ENCODE results near the gene ADISSP. TPM values are rescaled to one million over a fixed set of nuclear protein-coding genes. Genes with fewer than 3 reads are reported as not detected.

Gene ADISSP
- total RNA-seq, 1 donor from 2014 or later, result 43.2 TPM

DNA sequence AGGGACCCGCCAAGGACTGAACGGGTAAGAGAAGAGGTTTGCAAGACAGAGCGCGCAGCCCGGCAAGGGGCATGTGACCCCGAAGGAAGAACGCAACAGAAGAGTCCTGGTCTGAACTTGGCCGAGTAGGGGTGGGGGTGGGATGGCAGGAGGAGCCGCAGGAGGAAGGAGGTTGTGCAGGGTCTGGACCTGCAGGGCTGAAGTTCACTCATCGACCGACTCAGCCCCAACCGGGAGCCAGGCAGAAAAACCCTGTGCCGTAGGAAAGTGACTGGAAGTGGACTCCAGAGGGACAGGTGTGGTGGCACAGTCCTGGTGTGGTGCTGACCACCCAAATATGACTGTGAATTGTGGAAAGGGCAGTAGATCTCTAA, 15.2 kb downstream of the ADISSP start:
- H2AFZ ChIP-seq (ENCODE audit: low read depth, low read length), result no peak overlapping the region

DNA sequence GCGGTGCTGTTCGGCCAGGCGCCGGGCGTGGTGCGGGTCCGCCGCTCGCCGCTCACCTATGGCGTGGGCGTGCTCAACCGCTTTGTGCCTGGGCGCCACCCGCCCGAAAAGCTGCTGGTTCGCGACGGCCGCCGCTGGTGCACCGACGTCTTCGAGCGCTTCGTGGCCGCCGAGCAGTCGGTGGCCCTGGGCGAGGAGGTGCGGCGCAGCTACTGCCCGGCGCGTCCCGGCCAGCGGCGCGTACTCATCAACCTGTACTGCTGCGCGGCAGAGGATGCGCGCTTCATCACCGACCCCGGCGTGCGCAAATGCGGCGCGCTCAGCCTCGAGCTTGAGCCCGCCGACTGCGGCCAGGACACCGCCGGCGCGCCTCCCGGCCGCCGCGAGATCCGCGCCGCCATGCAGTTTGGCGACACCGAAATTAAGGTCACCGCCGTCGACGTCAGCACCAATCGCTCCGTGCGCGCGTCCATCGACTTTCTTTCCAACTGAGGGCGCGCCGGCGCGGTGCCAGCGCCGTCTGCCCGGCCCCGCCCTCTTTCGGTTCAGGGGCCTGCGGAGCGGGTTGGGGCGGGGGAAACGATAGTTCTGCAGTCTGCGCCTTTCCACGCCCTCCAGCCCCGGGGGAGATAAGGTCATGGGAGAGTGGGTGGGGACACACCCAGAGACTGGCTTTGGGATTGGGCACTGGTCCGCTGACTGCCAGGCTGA, 15.7 kb downstream of the ADISSP start:
- Mint-ChIP-seq H3K27ac (ENCODE audit: unreplicated experiment) (no peak overlapping the region), H3K4me1 (ENCODE audit: low read depth, unreplicated experiment) (no peaks in the 10 kb centered on the region), H3K4me3 (ENCODE audit: unreplicated experiment) (no peak overlapping the region), H3K27me3 (ENCODE audit: low read depth, unreplicated experiment) (peaks cover 42% of the 10 kb centered on the region), H3K9me3 (ENCODE audit: unreplicated experiment) (peaks cover 5% of the 10 kb centered on the region), H3K36me3 (ENCODE audit: low read depth, unreplicated experiment) (peaks cover 7% of the 10 kb centered on the region)
- Histone ChIP-seq H3K4me3 (ENCODE audit: insufficient read depth, low read depth, low read length) (no peak overlapping the region), H3K4me2 (ENCODE audit: low read length) (peak overlapping the region; percentile 83), H2AFZ (ENCODE audit: low read depth, low read length) (peak overlapping the region; percentile 52), H3K79me2 (ENCODE audit: insufficient read depth, low read length) (no peaks in the 10 kb centered on the region), H3K4me1 (ENCODE audit: insufficient read depth, low read length) (peaks cover 5% of the 10 kb centered on the region), H3K9ac (ENCODE audit: low read length) (no peak overlapping the region), H4K20me1 (ENCODE audit: insufficient read depth, low read length) (peaks cover 20% of the 10 kb centered on the region), H3K36me3 (ENCODE audit: insufficient read depth, low read length) (no peaks in the 10 kb centered on the region), H3K27me3 (ENCODE audit: insufficient read depth, low read length) (peaks cover 13% of the 10 kb centered on the region), H3K9me3 (ENCODE audit: insufficient read depth, low read depth, low read length) (no peaks in the 10 kb centered on the region), H3K27ac (ENCODE audit: low read depth, low read length) (no peak overlapping the region)
- TF ChIP-seq EZH2 (IDR thresholded peaks at IDR 0.05; ENCODE audit: insufficient read depth, low read length), result no peak
- TF ChIP-seq, protein P1, sequence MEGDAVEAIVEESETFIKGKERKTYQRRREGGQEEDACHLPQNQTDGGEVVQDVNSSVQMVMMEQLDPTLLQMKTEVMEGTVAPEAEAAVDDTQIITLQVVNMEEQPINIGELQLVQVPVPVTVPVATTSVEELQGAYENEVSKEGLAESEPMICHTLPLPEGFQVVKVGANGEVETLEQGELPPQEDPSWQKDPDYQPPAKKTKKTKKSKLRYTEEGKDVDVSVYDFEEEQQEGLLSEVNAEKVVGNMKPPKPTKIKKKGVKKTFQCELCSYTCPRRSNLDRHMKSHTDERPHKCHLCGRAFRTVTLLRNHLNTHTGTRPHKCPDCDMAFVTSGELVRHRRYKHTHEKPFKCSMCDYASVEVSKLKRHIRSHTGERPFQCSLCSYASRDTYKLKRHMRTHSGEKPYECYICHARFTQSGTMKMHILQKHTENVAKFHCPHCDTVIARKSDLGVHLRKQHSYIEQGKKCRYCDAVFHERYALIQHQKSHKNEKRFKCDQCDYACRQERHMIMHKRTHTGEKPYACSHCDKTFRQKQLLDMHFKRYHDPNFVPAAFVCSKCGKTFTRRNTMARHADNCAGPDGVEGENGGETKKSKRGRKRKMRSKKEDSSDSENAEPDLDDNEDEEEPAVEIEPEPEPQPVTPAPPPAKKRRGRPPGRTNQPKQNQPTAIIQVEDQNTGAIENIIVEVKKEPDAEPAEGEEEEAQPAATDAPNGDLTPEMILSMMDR (IDR thresholded peaks at IDR 0.05; ENCODE audit: insufficient read depth, low read depth, low read length), result no peak
- DNase-seq (ENCODE audit: low read depth), result peak; percentile 18
- FAIRE-seq, result no peak

More for the DNA sequence above, 15.2 kb downstream of the ADISSP start:
- DNase-seq (ENCODE audit: low read depth) (no peak), FAIRE-seq (no peak)
- H3K27me3 Mint-ChIP-seq (ENCODE audit: low read depth, unreplicated experiment), result peaks cover 38% of the 10 kb centered on the region
- Histone ChIP-seq H3K4me3 (ENCODE audit: insufficient read depth, low read depth, low read length) (no peak overlapping the region), H3K27ac (ENCODE audit: low read depth, low read length) (no peak overlapping the region), H3K9ac (ENCODE audit: low read length) (no peak overlapping the region), H4K20me1 (ENCODE audit: insufficient read depth, low read length) (peaks cover 20% of the 10 kb centered on the region), H3K9me3 (ENCODE audit: insufficient read depth, low read depth, low read length) (no peaks in the 10 kb centered on the region), H3K4me2 (ENCODE audit: low read length) (peak overlapping the region; percentile 83), H3K27me3 (ENCODE audit: insufficient read depth, low read length) (peaks cover 13% of the 10 kb centered on the region), H3K36me3 (ENCODE audit: insufficient read depth, low read length) (no peaks in the 10 kb centered on the region), H3K79me2 (ENCODE audit: insufficient read depth, low read length) (no peaks in the 10 kb centered on the region), H3K4me1 (ENCODE audit: insufficient read depth, low read length) (peaks cover 5% of the 10 kb centered on the region)
- peaks cover 4% of the 10 kb centered on the region for H3K9me3 Mint-ChIP-seq (ENCODE audit: unreplicated experiment)
- peak overlapping the region; percentile 41 for H3K4me3 Mint-ChIP-seq (ENCODE audit: unreplicated experiment)
- peaks cover 9% of the 10 kb centered on the region for H3K36me3 Mint-ChIP-seq (ENCODE audit: low read depth, unreplicated experiment)
- no peak overlapping the region for H3K27ac Mint-ChIP-seq (ENCODE audit: unreplicated experiment)
- TF ChIP-seq, protein P1 (IDR thresholded peaks at IDR 0.05; ENCODE audit: insufficient read depth, low read depth, low read length), result no peak
- no peaks in the 10 kb centered on the region for H3K4me1 Mint-ChIP-seq (ENCODE audit: low read depth, unreplicated experiment)

DNA sequence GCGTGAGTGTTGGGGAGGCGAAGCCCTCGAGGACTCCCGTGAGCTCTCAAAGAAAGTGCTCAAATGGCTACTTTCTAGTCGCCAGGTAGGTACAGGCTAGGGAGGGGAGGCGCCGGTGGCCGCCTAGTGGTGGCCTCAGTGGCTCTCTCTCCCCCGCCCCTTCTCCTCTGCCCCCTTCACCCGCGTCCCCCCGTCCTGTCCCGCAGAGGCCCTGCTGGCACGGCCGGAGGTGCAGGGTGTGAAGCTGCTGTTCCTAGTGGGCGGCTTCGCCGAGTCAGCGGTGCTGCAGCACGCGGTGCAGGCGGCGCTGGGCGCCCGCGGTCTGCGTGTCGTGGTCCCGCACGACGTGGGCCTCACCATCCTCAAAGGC, 16.3 kb downstream of the ADISSP start:
- Histone ChIP-seq H3K4me3 (ENCODE audit: insufficient read depth, low read depth, low read length) (no peak overlapping the region), H3K27me3 (ENCODE audit: insufficient read depth, low read length) (peaks cover 13% of the 10 kb centered on the region), H3K4me2 (ENCODE audit: low read length) (peak overlapping the region; percentile 83), H3K27ac (ENCODE audit: low read depth, low read length) (no peak overlapping the region), H3K79me2 (ENCODE audit: insufficient read depth, low read length) (no peaks in the 10 kb centered on the region), H2AFZ (ENCODE audit: low read depth, low read length) (no peak overlapping the region), H4K20me1 (ENCODE audit: insufficient read depth, low read length) (peaks cover 20% of the 10 kb centered on the region), H3K4me1 (ENCODE audit: insufficient read depth, low read length) (peaks cover 5% of the 10 kb centered on the region), H3K9me3 (ENCODE audit: insufficient read depth, low read depth, low read length) (no peaks in the 10 kb centered on the region), H3K36me3 (ENCODE audit: insufficient read depth, low read length) (no peaks in the 10 kb centered on the region), H3K9ac (ENCODE audit: low read length) (no peak overlapping the region)
- Mint-ChIP-seq H3K4me3 (ENCODE audit: unreplicated experiment) (no peak overlapping the region), H3K4me1 (ENCODE audit: low read depth, unreplicated experiment) (no peaks in the 10 kb centered on the region), H3K27me3 (ENCODE audit: low read depth, unreplicated experiment) (peaks cover 48% of the 10 kb centered on the region), H3K36me3 (ENCODE audit: low read depth, unreplicated experiment) (peaks cover 7% of the 10 kb centered on the region), H3K9me3 (ENCODE audit: unreplicated experiment) (peaks cover 7% of the 10 kb centered on the region), H3K27ac (ENCODE audit: unreplicated experiment) (no peak overlapping the region)
- TF ChIP-seq EZH2 (IDR thresholded peaks at IDR 0.05; ENCODE audit: insufficient read depth, low read length), result no peak
- TF ChIP-seq, protein P1 (IDR thresholded peaks at IDR 0.05; ENCODE audit: insufficient read depth, low read depth, low read length), result no peak
- no peak for DNase-seq (ENCODE audit: low read depth)
- FAIRE-seq, result no peak
